GM12873 (cell line): ENCODE measurements around the gene CCK.

ENCODE experiments used
- CTCF ChIP-seq: IDR thresholded peaks from 2 replicates; pipeline ENCODE4 v1.5.1; 2012; ENCODE audit warnings: low read depth, mild to moderate bottlenecking, moderate library complexity, low read length, control low read depth; ENCODE audit not compliant: insufficient read depth; ENCODE audit errors: missing control alignments

The CCK gene

GRCh38 chr3:42224658-42225421 is 41.1 kb downstream of the CCK start:
- TF ChIP-seq CTCF, result no peak

DNA sequence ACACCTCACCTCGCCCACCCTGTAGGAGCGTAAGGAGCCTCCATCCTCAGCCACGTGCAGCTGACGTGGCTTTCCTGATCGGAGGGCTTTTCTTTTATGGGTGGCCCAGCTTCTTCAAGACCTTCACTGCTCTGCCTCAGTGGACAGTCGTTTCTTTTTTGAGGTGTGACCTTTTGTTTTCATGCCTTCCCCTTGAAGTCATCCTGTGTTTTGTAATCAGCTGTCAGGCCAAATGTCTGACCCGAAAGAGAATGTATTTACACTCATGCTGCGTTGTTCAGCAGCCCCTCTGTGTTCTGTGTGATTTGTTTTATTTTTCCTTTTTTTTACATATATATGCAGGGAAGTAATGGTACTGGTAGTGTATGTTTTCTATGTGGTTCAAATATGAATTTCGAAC is 41.8 kb downstream of the CCK start:
- TF ChIP-seq CTCF, result no peak

GRCh38 chr3:42222942-42223693 is 42.9 kb downstream of the CCK start:
- TF ChIP-seq CTCF, result no peak

DNA sequence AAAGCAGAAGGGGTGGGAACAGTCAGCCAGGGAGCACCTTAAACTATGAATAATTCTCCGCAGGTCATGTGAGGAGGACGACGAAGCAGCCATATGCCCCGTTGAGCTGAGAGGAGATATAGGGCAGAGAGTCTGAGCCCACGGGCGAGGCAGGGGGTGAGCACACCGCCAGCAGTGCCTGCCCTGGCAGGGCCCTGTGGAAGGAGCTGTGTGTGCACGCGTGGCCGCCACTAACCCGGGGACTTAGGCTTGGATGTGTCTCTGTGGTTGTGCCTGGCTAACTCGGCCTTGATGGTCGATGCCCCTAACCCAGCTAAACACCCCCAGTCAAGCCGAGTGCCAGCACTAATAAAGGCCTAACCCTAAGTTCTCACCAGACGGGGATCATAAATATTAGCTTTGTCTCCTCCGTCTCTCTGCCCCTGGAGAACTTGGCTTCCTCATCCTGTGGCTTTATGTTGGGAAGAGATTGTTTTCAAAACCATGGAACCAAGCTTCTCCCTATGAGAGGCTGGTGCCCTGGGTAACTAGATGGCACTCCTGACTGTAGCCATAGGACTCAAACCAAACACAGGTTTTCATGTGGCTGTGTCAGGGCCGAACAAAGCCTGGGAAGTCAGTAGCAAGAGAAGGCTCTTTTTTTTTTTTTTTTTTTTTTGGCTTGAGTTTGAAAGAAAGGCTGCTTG is 45.4 kb downstream of the CCK start:
- no peak for TF ChIP-seq CTCF

- no peak for TF ChIP-seq CTCF
These were observed 49.1 kb downstream of the CCK start for GRCh38 chr3:42216931-42217333.

DNA sequence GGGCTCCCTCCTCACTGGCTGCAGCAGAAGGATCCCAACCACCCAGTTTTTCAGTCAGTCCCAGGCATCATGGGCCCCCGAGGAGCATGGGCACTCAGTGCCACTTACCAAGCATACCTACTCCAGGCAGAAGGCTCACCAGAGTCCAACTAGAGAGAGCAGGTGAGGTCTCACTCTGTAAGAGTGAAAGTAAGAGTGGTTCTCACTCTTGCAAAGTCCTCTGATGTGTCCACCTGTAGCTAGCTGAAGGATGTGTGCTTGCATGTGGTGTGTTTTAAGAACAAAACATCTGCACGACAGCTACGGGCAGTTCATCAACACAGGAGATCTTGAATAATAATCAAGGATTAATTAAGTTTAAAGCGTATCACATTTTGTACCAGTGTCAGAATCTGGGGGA is 49.7 kb downstream of the CCK start:
- TF ChIP-seq CTCF, result no peak

DNA sequence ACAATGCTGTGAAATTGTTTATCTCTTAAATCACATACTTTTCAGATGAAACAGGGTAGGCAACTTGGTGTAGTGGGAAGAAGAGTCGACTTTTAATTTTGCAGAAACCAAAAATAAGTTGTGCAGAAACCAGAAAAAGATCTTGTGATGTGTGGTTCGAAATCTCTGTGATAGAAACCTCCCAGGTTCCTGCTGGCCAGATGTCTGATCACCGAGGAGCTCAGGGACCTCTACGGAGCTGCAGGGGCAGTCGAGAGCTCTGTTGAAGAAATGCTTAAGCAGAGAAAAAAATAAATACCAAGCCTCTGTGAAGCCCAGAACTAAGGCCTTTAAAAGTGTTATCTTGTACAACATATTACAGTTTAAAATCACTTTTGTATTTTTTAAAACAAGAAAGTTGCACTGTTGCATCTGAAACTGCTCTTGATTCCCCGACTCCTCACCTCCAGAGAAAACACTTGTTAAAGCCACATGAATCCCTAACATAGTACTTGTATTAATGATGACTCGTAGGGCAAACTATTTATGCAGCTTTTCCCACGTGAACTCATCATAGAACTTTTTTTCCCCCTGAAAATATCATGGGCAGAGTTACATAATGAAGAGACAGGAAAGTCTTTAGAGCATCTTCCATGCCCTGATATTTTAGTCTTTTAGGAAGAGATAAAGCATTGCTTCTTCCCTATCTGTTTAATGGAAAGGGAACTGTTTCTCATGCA is 51.3 kb downstream of the CCK start:
- TF ChIP-seq CTCF, result peak; percentile 25
